ENCODE measurements around the gene GJB2. TPM values are rescaled to one million over a fixed set of nuclear protein-coding genes. Genes with fewer than 3 reads are reported as not detected.

GJB2 gene
- total RNA-seq, 8 experiments from 2014 or later, result 0.05 to 3.6 (median 0.17) TPM; not detected in 3

- Histone ChIP-seq H3K27ac (no peak overlapping the region), H3K4me3 (no peak overlapping the region), H3K4me1 (replicated peaks in 1 of 2) (peaks cover 0 to 5% of the 10 kb centered on the region in 2 donors)
- in situ Hi-C loops (cut with MboI; ENCODE audit: low pct_unique_long_range_greater_than_20kb in 2 of 9, low sequenced_read_pairs in 9 of 9, unreplicated experiment in 9 of 9), result loop anchor here in 6 of 9 experiments (25.0 kb wide), 4 partner anchors 287 to 762 kb away; partner anchors contain the start of gene XPO4 (in 5 of the 6)
- ATAC-seq (replicated peaks in 6 of 8), result no peak
- WGBS, 10 experiments, result 39 to 95% (median 82%) methylated on average over 1 to 3 of the region's 3 CpGs; no CpG with 5 or more reads in 2 of the 10 experiments
Observed at GRCh38 chr13:20175406-20175794, 17.3 kb downstream of the GJB2 start.

- no peak overlapping the region for H3K27ac ChIP-seq
- peak; percentile 96 to 99 (median 98) for ATAC-seq (replicated peaks in 6 of 8)
- H3K4me1 ChIP-seq (replicated peaks in 1 of 2), result peaks cover 0 to 5% of the 10 kb centered on the region in 2 donors
- H3K4me3 ChIP-seq, result no peak overlapping the region
- in situ Hi-C loops (cut with MboI; ENCODE audit: low pct_unique_long_range_greater_than_20kb in 2 of 9, low sequenced_read_pairs in 9 of 9, unreplicated experiment in 9 of 9), result loop anchor here in 6 of 9 experiments (25.0 kb wide), 4 partner anchors 287 to 762 kb away; partner anchors contain the start of gene XPO4 (in 5 of the 6)
- 0 to 83% (median 40%) methylated on average over 1 to 20 of the region's 22 CpGs; no CpG with 5 or more reads in 1 of the 10 experiments for WGBS, 10 experiments
Observed at GRCh38 chr13:20174656-20175405, 17.9 kb downstream of the GJB2 start.

GRCh38 chr13:20173116-20173746 lies 19.5 kb downstream of the GJB2 start:
- Histone ChIP-seq H3K4me3 (no peak overlapping the region), H3K27ac (no peak overlapping the region), H3K4me1 (replicated peaks in 1 of 2) (peaks cover 0 to 5% of the 10 kb centered on the region in 2 donors)
- in situ Hi-C loops (cut with MboI; ENCODE audit: low pct_unique_long_range_greater_than_20kb in 2 of 9, low sequenced_read_pairs in 9 of 9, unreplicated experiment in 9 of 9), result no loop called here
- ATAC-seq (replicated peaks in 6 of 8), result no peak
- 69 to 100% (median 78%) methylated on average over 1 to 8 of the region's 8 CpGs for WGBS, 10 experiments

- no peak overlapping the region for H3K4me3 ChIP-seq
- peaks cover 0 to 5% of the 10 kb centered on the region in 2 donors for H3K4me1 ChIP-seq (replicated peaks in 1 of 2)
- no peak for ATAC-seq (replicated peaks in 6 of 8)
- in situ Hi-C loops (cut with MboI; ENCODE audit: low pct_unique_long_range_greater_than_20kb in 2 of 9, low sequenced_read_pairs in 9 of 9, unreplicated experiment in 9 of 9), result no loop called here
- no peak overlapping the region for H3K27ac ChIP-seq
- WGBS, 10 experiments, result 38 to 100% (median 56%) methylated on average over 1 of the region's 1 CpG; no CpG with 5 or more reads in 2 of the 10 experiments
Observed at GRCh38 chr13:20171364-20171763, 21.4 kb downstream of the GJB2 start.

GRCh38 chr13:20170921-20171320 lies 21.8 kb downstream of the GJB2 start:
- Histone ChIP-seq H3K4me3 (no peak overlapping the region), H3K4me1 (replicated peaks in 1 of 2) (peaks cover 0 to 5% of the 10 kb centered on the region in 2 donors), H3K27ac (no peak overlapping the region)
- in situ Hi-C loops (cut with MboI; ENCODE audit: low pct_unique_long_range_greater_than_20kb in 2 of 9, low sequenced_read_pairs in 9 of 9, unreplicated experiment in 9 of 9), result no loop called here
- 49 to 100% (median 84%) methylated on average over 1 to 5 of the region's 5 CpGs; no CpG with 5 or more reads in 1 of the 10 experiments for WGBS, 10 experiments
- no peak for ATAC-seq (replicated peaks in 6 of 8)

GRCh38 chr13:20168396-20168795 lies 24.3 kb downstream of the GJB2 start:
- no peak for ATAC-seq (replicated peaks in 6 of 8)
- no peak overlapping the region for H3K4me3 ChIP-seq
- in situ Hi-C loops (cut with MboI; ENCODE audit: low pct_unique_long_range_greater_than_20kb in 2 of 9, low sequenced_read_pairs in 9 of 9, unreplicated experiment in 9 of 9), result no loop called here
- 29 to 83% (median 40%) methylated on average over 1 to 6 of the region's 7 CpGs; no CpG with 5 or more reads in 5 of the 10 experiments for WGBS, 10 experiments
- no peak overlapping the region for H3K27ac ChIP-seq
- no peaks in the 10 kb centered on the region for H3K4me1 ChIP-seq (replicated peaks in 1 of 2)

GRCh38 chr13:20165417-20166257 lies 27.1 kb downstream of the GJB2 start:
- Histone ChIP-seq H3K4me1 (replicated peaks in 1 of 2) (no peaks in the 10 kb centered on the region), H3K4me3 (no peak overlapping the region), H3K27ac (no peak overlapping the region)
- ATAC-seq (replicated peaks in 6 of 8), result no peak
- WGBS, 10 experiments, result 29 to 83% (median 67%) methylated on average over 1 to 10 of the region's 11 CpGs
- in situ Hi-C loops (cut with MboI; ENCODE audit: low pct_unique_long_range_greater_than_20kb in 2 of 9, low sequenced_read_pairs in 9 of 9, unreplicated experiment in 9 of 9), result no loop called here

- in situ Hi-C loops (cut with MboI; ENCODE audit: low pct_unique_long_range_greater_than_20kb in 2 of 9, low sequenced_read_pairs in 9 of 9, unreplicated experiment in 9 of 9), result no loop called here
- Histone ChIP-seq H3K4me3 (no peak overlapping the region), H3K4me1 (replicated peaks in 1 of 2) (peaks cover 0 to 9% of the 10 kb centered on the region in 2 donors), H3K27ac (no peak overlapping the region)
- 14 to 94% (median 31%) methylated on average over 1 to 7 of the region's 16 CpGs; no CpG with 5 or more reads in 1 of the 10 experiments for WGBS, 10 experiments
- peak in 1 of 8 experiments; percentile 3 for ATAC-seq (replicated peaks in 6 of 8)
Observed at GRCh38 chr13:20161951-20162300, 30.8 kb downstream of the GJB2 start.

GRCh38 chr13:20161275-20161950 lies 31.3 kb downstream of the GJB2 start:
- 0 to 20% (median 18%) methylated on average over 1 to 7 of the region's 79 CpGs; no CpG with 5 or more reads in 5 of the 10 experiments for WGBS, 10 experiments
- peak in 6 of 8 experiments; percentile 8 to 57 (median 38) for ATAC-seq (replicated peaks in 6 of 8)
- in situ Hi-C loops (cut with MboI; ENCODE audit: low pct_unique_long_range_greater_than_20kb in 2 of 9, low sequenced_read_pairs in 9 of 9, unreplicated experiment in 9 of 9), result no loop called here
- H3K4me3 ChIP-seq, result peak overlapping the region in 4 of 5 donors; percentile 21 to 30 (median 28)
- no peak overlapping the region for H3K27ac ChIP-seq
- H3K4me1 ChIP-seq (replicated peaks in 1 of 2), result peaks cover 0 to 9% of the 10 kb centered on the region in 2 donors

GRCh38 chr13:20160306-20161274 lies 32.1 kb downstream of the GJB2 start, which contains the start of gene GJA3:
TSS of gene GJA3 (minus strand) at chr13:20161052. CDS start at chr13:20143288, 17,764 bp downstream.
- H3K4me3 ChIP-seq, result peak within 1 kb of the TSS; percentile 6 to 30 (median 28)
- H3K27ac ChIP-seq, result no peak within 1 kb of the TSS
- ATAC-seq (replicated peaks in 6 of 8), result peak; percentile 63 to 88 (median 82)
- peaks cover 0 to 9% of the 10 kb centered on the region in 2 donors for H3K4me1 ChIP-seq (replicated peaks in 1 of 2)
- WGBS, 10 experiments, result 0 to 38% (median 1%) methylated on average over 2 to 15 of the region's 93 CpGs; no CpG with 5 or more reads in 2 of the 10 experiments
- in situ Hi-C loops (cut with MboI; ENCODE audit: low pct_unique_long_range_greater_than_20kb in 2 of 9, low sequenced_read_pairs in 9 of 9, unreplicated experiment in 9 of 9), result no loop called here

- H3K4me3 ChIP-seq, result no peak overlapping the region
- ATAC-seq (replicated peaks in 6 of 8), result no peak
- H3K4me1 ChIP-seq (replicated peaks in 1 of 2), result peaks cover 0 to 9% of the 10 kb centered on the region in 2 donors
- 5 to 75% (median 32%) methylated on average over 5 to 18 of the region's 18 CpGs for WGBS, 10 experiments
- H3K27ac ChIP-seq, result no peak overlapping the region
- in situ Hi-C loops (cut with MboI; ENCODE audit: low pct_unique_long_range_greater_than_20kb in 2 of 9, low sequenced_read_pairs in 9 of 9, unreplicated experiment in 9 of 9), result no loop called here
Observed at GRCh38 chr13:20159646-20160305, 33.0 kb downstream of the GJB2 start.
